Adrenal gland (tissue), 12 donors: ENCODE data around the gene KRTAP10-8. TPM values are rescaled to one million over a fixed set of nuclear protein-coding genes. Genes with fewer than 3 reads are reported as not detected.

Experiments used
- DNase-seq, 7 donors: peaks; one replicate each; pipeline ENCODE4 v3.0.0-alpha.2; 2019 to 2020
- H3K27ac ChIP-seq, 5 donors: fragments of 200-600 bp; sonication (generic) in 4 of 5; 1 replicate in 3 of 5; 2 replicates in 2 of 5; pipeline versions ENCODE4 v1.5.1 to v1.8.0; 2016 to 2020; ENCODE audit warnings: mild to moderate bottlenecking in 1 of 5
- H3K27me3 ChIP-seq: fragments of 200-600 bp; 2 replicates; pipeline ENCODE4 v1.8.0; 2021
- H3K36me3 ChIP-seq, 2 donors: fragments of 200-600 bp; replicated peaks in 1 of 2; 1 replicate in 1 of 2; 2 replicates in 1 of 2; pipeline versions ENCODE4 v1.5.1 to v1.8.0; 2018 to 2022
- H3K4me1 ChIP-seq, 2 donors: fragments of 200-600 bp; replicated peaks in 1 of 2; 1 replicate in 1 of 2; 2 replicates in 1 of 2; pipeline versions ENCODE4 v1.5.1 to v1.8.0; 2018 to 2021
- H3K4me3 ChIP-seq, 4 donors: fragments of 200-600 bp; sonication (generic) in 3 of 4; one replicate each; pipeline ENCODE4 v1.5.1; 2016 to 2018
- H3K9me3 ChIP-seq, 3 donors: fragments of 200-600 bp; sonication (generic) in 1 of 3; replicated peaks in 1 of 3; 1 replicate in 2 of 3; 2 replicates in 1 of 3; pipeline versions ENCODE4 v1.5.1 to v1.8.0; 2016 to 2021
- POLR2A ChIP-seq, 2 donors: fragments of 450-650 bp; IDR thresholded peaks; one replicate each; pipeline ENCODE4 v1.6.1; 2017; ENCODE audit warnings: antibody characterized with exemption in 2 of 2, mild to moderate bottlenecking in 2 of 2, moderate library complexity in 1 of 2
- WGBS, 4 donors: extraction: QIAGEN DNeasy Blood & Tissue Kit in 2 of 4; methylation state at CpG; one replicate each; pipeline versions ENCODE4 v1.1.5 to v1.1.7; 2013 to 2017; 5-methylcytosine and 5-hydroxymethylcytosine counted together
- intact Hi-C, 2 donors: fragments of 100-400 bp; cut with DNase I; formaldehyde crosslinking; loops; one replicate each; pipeline versions ENCODE4 v1.14.1 to v1.15.0; 2022 to 2023
- polyA plus RNA-seq, 3 donors: library from polyadenylated mRNA; stranded (reverse); fragments of 200-250 nt in 2 of 3; fragments of 350-450 nt in 1 of 3; fragmentation: Illumina TruSeq in 1 of 3; extraction: RNeasy Lipid Tissue Mini Kit (QIAGEN cat#74804) in 1 of 3; gene quantifications; one replicate each; pipeline ENCODE4 v1.2.3, GENCODE V29; 2013 to 2014
- total RNA-seq, 9 donors: library from RNA; depleted of rRNA in 4 of 9; stranded (reverse); fragments of >200 nt in 4 of 9; fragments of 120-200 nt in 1 of 9; fragmentation: NEBNext Ultra II Directional in 1 of 9; extraction: Animal tissue kit (Norgen Biotek cat#: 25700) in 1 of 9; gene quantifications; one replicate each; pipeline versions ENCODE4 v1.1.0 to v1.2.4, GENCODE V29; 2013 to 2023
- TF ChIP-seq, protein P1 (sequence below), 6 experiments: fragments of 450-650 bp in 4 of 6; fragments of 200-600 bp in 2 of 6; sonication (generic) in 1 of 6; IDR thresholded peaks; 1 replicate in 5 of 6; 2 replicates in 1 of 6; pipeline versions ENCODE4 v1.5.1 to v1.8.0; 2016 to 2021; ENCODE audit warnings: antibody characterized with exemption in 6 of 6, mild to moderate bottlenecking in 2 of 6, moderate library complexity in 1 of 6
- donor health status: healthy with polysubstance abuse.
- donor health status: Bipolar disorder and iron deficiency.
- donor health status: DM: yes; HTN: yes; CAD: no.
- donor health status: DM: no; HTN: no; CAD: no.
- donor health status: DM: no; HTN: no; CAD: no.
- donor health status: DM: yes; HTN: yes; CAD: no.

Gene KRTAP10-8
- total and polyA plus RNA-seq, 12 donors, result not detected

- H3K4me3 ChIP-seq, result no peak within 1 kb of the TSS
- H3K36me3 ChIP-seq, result no peaks in the 10 kb centered on the region
- no peak for TF ChIP-seq POLR2A (IDR thresholded peaks at IDR 0.05)
- TF ChIP-seq, protein P1, sequence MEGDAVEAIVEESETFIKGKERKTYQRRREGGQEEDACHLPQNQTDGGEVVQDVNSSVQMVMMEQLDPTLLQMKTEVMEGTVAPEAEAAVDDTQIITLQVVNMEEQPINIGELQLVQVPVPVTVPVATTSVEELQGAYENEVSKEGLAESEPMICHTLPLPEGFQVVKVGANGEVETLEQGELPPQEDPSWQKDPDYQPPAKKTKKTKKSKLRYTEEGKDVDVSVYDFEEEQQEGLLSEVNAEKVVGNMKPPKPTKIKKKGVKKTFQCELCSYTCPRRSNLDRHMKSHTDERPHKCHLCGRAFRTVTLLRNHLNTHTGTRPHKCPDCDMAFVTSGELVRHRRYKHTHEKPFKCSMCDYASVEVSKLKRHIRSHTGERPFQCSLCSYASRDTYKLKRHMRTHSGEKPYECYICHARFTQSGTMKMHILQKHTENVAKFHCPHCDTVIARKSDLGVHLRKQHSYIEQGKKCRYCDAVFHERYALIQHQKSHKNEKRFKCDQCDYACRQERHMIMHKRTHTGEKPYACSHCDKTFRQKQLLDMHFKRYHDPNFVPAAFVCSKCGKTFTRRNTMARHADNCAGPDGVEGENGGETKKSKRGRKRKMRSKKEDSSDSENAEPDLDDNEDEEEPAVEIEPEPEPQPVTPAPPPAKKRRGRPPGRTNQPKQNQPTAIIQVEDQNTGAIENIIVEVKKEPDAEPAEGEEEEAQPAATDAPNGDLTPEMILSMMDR (IDR thresholded peaks at IDR 0.05), result no peak
- H3K9me3 ChIP-seq, result no peaks in the 10 kb centered on the region
- intact Hi-C loops, result no loop called here
- H3K27ac ChIP-seq, result no peak within 1 kb of the TSS
- H3K27me3 ChIP-seq, result peaks cover 5% of the 10 kb centered on the region
- peak in 2 of 7 donors; percentile 1 to 37 for DNase-seq
- WGBS, 4 donors, result 54 to 63% (median 58%) methylated on average over 21 to 33 of the region's 33 CpGs
- no peaks in the 10 kb centered on the region for H3K4me1 ChIP-seq
These were observed 19.2 kb upstream of the KRTAP10-8 start, which contains the start of gene KRTAP10-6 for GRCh38 chr21:44592446-44593311. Gene KRTAP10-6, minus strand, starts transcription at chr21:44592505. Its CDS starts 21 bp downstream, at chr21:44592484.

GRCh38 chr21:44593598-44594405 is 18.1 kb upstream of the KRTAP10-8 start:
- H3K36me3 ChIP-seq, result no peaks in the 10 kb centered on the region
- peak in 1 of 7 donors; percentile 35 for DNase-seq
- no peak overlapping the region for H3K4me3 ChIP-seq
- H3K9me3 ChIP-seq, result no peaks in the 10 kb centered on the region
- H3K27ac ChIP-seq, result no peak overlapping the region
- no peak for TF ChIP-seq POLR2A (IDR thresholded peaks at IDR 0.05)
- TF ChIP-seq, protein P1 (IDR thresholded peaks at IDR 0.05), result no peak
- 51 to 72% (median 57%) methylated on average over 10 to 20 of the region's 20 CpGs for WGBS, 4 donors
- intact Hi-C loops, result no loop called here
- H3K27me3 ChIP-seq, result peaks cover 5% of the 10 kb centered on the region
- H3K4me1 ChIP-seq, result no peaks in the 10 kb centered on the region

DNA sequence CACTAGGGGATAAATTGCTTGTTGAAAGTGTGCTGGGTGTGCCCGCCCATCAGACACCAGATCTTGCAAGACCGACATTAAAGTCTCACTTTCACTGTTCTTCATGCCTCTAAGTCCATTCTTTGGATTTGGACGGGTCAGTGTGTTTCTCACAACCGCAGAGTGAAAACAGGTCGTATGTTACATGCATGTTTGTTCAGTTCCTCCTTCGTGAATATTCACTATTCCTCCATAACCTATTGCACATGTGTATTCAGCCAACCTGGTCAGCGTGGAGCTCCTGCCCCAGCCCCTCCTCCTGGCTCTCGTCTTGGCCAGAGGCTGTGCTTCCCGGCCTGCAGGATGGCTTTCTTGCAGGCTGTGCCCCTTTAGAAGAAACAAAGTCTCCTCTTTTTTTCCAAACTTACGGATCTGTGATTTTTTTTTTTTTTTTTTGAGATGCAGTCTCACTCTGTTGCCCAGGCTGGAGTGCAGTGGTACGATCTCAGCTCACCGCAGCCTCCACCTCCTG is 17.4 kb upstream of the KRTAP10-8 start:
- DNase-seq, result no peak
- 74 to 82% (median 76%) methylated on average over 12 of the region's 12 CpGs for WGBS, 4 donors

More for the DNA sequence above, 17.4 kb upstream of the KRTAP10-8 start:
- Histone ChIP-seq H3K9me3 (no peaks in the 10 kb centered on the region), H3K4me1 (no peaks in the 10 kb centered on the region), H3K4me3 (no peak overlapping the region), H3K27me3 (no peaks in the 10 kb centered on the region), H3K36me3 (no peaks in the 10 kb centered on the region), H3K27ac (no peak overlapping the region)
- no peak for TF ChIP-seq POLR2A (IDR thresholded peaks at IDR 0.05)
- TF ChIP-seq, protein P1 (IDR thresholded peaks at IDR 0.05), result no peak
- intact Hi-C loops, result no loop called here
